OCI-LY7 (cell line): ENCODE data around the gene LSAMP. TPM values are rescaled to one million over a fixed set of nuclear protein-coding genes. Genes with fewer than 3 reads are reported as not detected.

Experiments used
- BruUV-seq: library from RNA; stranded (reverse); fragments of 400-500 nt; replicated peaks from 2 replicates; lab custom pipeline; 2021; lab: Mats Ljungman, UMichigan
- CTCF ChIA-PET: fragments of 300-600 bp; sonication (Branson Sonifier 250); formaldehyde crosslinking; loops from one replicate; lab custom pipeline; 2022; ENCODE audit warnings: antibody characterized with exemption; ENCODE audit not compliant: unreplicated experiment; lab: Charles Lee
- POLR2A ChIA-PET: fragments of 300-600 bp; sonication (Branson Sonifier 250); formaldehyde crosslinking; loops from one replicate; lab custom pipeline; 2022; ENCODE audit warnings: antibody characterized with exemption; lab: Charles Lee
- DNase-seq: peaks from one replicate; pipeline ENCODE4 v3.0.0-alpha.2; 2015; ENCODE audit warnings: low spot score
- H2AFZ ChIP-seq: fragments of 200-600 bp; sonication (generic), shearing (Covaris generic); 2 replicates; pipeline ENCODE4 v1.6.1; 2014; ENCODE audit warnings: mild to moderate bottlenecking, antibody characterized with exemption, low read length, moderate library complexity
- H3K27ac ChIP-seq: fragments of 200-600 bp; sonication (generic); 2 replicates; pipeline ENCODE4 v1.5.1; 2014; ENCODE audit warnings: mixed run types, low read depth, mild to moderate bottlenecking, moderate library complexity, low read length, inconsistent platforms; ENCODE audit not compliant: poor library complexity, severe bottlenecking
- H3K36me3 ChIP-seq: fragments of 200-600 bp; sonication (generic); 2 replicates; pipeline ENCODE4 v1.6.1; 2014; ENCODE audit warnings: mild to moderate bottlenecking, antibody characterized with exemption, low read length, moderate library complexity, mixed read lengths; ENCODE audit not compliant: insufficient read depth
- H3K4me1 ChIP-seq: fragments of 200-600 bp; sonication (generic); 2 replicates; pipeline ENCODE4 v1.5.1; 2014; ENCODE audit warnings: mild to moderate bottlenecking, low read length; ENCODE audit not compliant: insufficient read depth, poor library complexity, severe bottlenecking
- H3K4me2 ChIP-seq: fragments of 200-600 bp; sonication (generic); 2 replicates; pipeline ENCODE4 v1.6.1; 2014; ENCODE audit warnings: mild to moderate bottlenecking, low read length
- H3K4me3 ChIP-seq: fragments of 200-600 bp; sonication (generic); 2 replicates; pipeline ENCODE4 v1.5.1; 2014; ENCODE audit warnings: mild to moderate bottlenecking, low read depth, low read length; ENCODE audit not compliant: poor library complexity, severe bottlenecking
- H3K79me2 ChIP-seq: fragments of 200-600 bp; sonication (generic); 2 replicates; pipeline ENCODE4 v1.6.1; 2016; ENCODE audit warnings: low read depth, mild to moderate bottlenecking, low read length, moderate library complexity, mixed read lengths; ENCODE audit not compliant: insufficient read depth
- H3K9me2 ChIP-seq: fragments of 200-600 bp; sonication (generic); 2 replicates; pipeline ENCODE4 v1.6.1; 2016; ENCODE audit warnings: mild to moderate bottlenecking, low read length, mixed read lengths; ENCODE audit not compliant: insufficient read depth
- H3K9me3 ChIP-seq: fragments of 200-600 bp; sonication (generic); 2 replicates; pipeline ENCODE4 v1.6.1; 2014; ENCODE audit warnings: mild to moderate bottlenecking, mixed run types, low read length, mixed read lengths
- H4K20me1 ChIP-seq: fragments of 200-600 bp; sonication (generic); 2 replicates; pipeline ENCODE4 v1.6.1; 2014; ENCODE audit warnings: mild to moderate bottlenecking, antibody characterized with exemption, low read length, moderate library complexity, mixed read lengths; ENCODE audit not compliant: insufficient read depth
- EZH2phosphoT487 ChIP-seq: fragments of 200-600 bp; sonication (generic); IDR thresholded peaks from 2 replicates; pipeline ENCODE4 v1.6.1; 2018; ENCODE audit warnings: low read depth, borderline replicate concordance, mild to moderate bottlenecking, mixed run types, antibody characterized with exemption, low read length, moderate library complexity, mixed read lengths
- intact Hi-C: fragments of 100-400 bp; cut with micrococcal nuclease; formaldehyde crosslinking; loops from one replicate; pipeline ENCODE4 v1.10.0; 2022; ENCODE audit not compliant: unreplicated experiment
- total RNA-seq, 2 experiments: library from RNA; depleted of rRNA in 1 of 2; stranded (reverse); fragments of >200 nt in 1 of 2; shearing (Covaris generic) in 1 of 2; gene quantifications; 2 replicates each; pipeline ENCODE4 v1.2.3, GENCODE V29; 2014 to 2022
- TF ChIP-seq, protein P1 (sequence below): fragments of 200-600 bp; sonication (generic); conservative IDR thresholded peaks from 2 replicates; pipeline ENCODE4 v1.5.1; 2014; ENCODE audit warnings: mild to moderate bottlenecking, antibody characterized with exemption, low read length, moderate library complexity, mixed read lengths

The LSAMP gene
- total RNA-seq, 2 experiments from 2014 or later: 1.4 TPM; not detected in 1

- Histone ChIP-seq H3K27ac (no peak overlapping the region), H3K4me2 (no peak overlapping the region), H3K4me1 (no peaks in the 10 kb centered on the region), H3K9me3 (no peaks in the 10 kb centered on the region), H3K79me2 (no peaks in the 10 kb centered on the region), H2AFZ (no peak overlapping the region), H3K4me3 (no peak overlapping the region), H3K36me3 (no peaks in the 10 kb centered on the region), H4K20me1 (no peaks in the 10 kb centered on the region), H3K9me2 (no peaks in the 10 kb centered on the region)
- CTCF ChIA-PET: no interaction called here
- DNase-seq: no peak
- intact Hi-C loops: no loop called here
- POLR2A ChIA-PET: no interaction called here
- no TSS peak for BruUV-seq
- TF ChIP-seq, protein P1, sequence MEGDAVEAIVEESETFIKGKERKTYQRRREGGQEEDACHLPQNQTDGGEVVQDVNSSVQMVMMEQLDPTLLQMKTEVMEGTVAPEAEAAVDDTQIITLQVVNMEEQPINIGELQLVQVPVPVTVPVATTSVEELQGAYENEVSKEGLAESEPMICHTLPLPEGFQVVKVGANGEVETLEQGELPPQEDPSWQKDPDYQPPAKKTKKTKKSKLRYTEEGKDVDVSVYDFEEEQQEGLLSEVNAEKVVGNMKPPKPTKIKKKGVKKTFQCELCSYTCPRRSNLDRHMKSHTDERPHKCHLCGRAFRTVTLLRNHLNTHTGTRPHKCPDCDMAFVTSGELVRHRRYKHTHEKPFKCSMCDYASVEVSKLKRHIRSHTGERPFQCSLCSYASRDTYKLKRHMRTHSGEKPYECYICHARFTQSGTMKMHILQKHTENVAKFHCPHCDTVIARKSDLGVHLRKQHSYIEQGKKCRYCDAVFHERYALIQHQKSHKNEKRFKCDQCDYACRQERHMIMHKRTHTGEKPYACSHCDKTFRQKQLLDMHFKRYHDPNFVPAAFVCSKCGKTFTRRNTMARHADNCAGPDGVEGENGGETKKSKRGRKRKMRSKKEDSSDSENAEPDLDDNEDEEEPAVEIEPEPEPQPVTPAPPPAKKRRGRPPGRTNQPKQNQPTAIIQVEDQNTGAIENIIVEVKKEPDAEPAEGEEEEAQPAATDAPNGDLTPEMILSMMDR: no peak
- no peak for TF ChIP-seq EZH2phosphoT487
Observed at GRCh38 chr3:116476691-116477090, 31.4 kb upstream of the LSAMP start.

GRCh38 chr3:116474801-116475200 is 29.5 kb upstream of the LSAMP start:
- no peak for TF ChIP-seq EZH2phosphoT487
- TF ChIP-seq, protein P1: no peak
- H3K79me2 ChIP-seq: no peaks in the 10 kb centered on the region
- H3K36me3 ChIP-seq: no peaks in the 10 kb centered on the region
- ChIA-PET CTCF (no interaction called here), POLR2A (interaction anchor here (0.6 kb wide), 1 partner anchor 28 kb away, joined by 3 read pairs; no protein-coding TSS in a partner anchor)
- H3K4me2 ChIP-seq: no peak overlapping the region
- H3K9me2 ChIP-seq: no peaks in the 10 kb centered on the region
- no peaks in the 10 kb centered on the region for H4K20me1 ChIP-seq
- intact Hi-C loops: no loop called here
- H2AFZ ChIP-seq: no peak overlapping the region
- DNase-seq: no peak
- H3K27ac ChIP-seq: no peak overlapping the region
- no peaks in the 10 kb centered on the region for H3K9me3 ChIP-seq
- H3K4me1 ChIP-seq: no peaks in the 10 kb centered on the region
- no peak overlapping the region for H3K4me3 ChIP-seq
- BruUV-seq: no TSS peak

DNA sequence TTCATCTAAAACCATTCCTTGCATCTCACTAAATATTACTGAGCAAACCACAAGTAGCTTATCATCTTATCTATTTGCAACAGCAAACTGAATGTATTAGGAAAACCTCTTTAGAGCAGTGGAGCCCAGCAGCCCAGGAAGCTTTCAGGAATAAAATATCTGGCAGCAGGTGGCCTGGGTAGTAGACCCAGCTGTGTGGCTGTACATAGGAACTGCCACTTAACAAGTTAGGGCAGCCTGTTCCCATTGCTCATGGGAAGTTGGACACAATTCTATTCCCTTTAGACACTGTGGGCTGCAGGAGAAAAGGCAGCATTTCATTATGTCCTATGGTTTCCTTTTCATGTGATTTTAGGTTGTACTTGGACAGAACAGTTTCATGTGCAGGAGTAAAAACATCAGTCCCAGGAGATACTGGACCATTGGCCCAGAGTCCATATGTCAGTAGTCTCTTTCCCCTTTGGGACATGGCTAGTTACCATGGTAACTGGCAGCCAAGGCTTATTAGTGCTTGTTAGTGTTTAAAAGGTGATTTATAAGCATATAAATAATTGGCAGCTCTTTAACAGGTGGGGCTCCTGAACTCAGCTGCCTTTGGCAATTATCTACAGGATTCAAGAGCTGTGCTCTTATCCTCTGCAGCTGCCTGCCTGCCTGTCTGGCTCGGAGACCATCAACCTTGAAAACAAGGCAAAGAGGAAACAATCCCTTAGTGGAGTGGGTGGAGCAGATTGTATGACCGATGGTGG is 28.9 kb upstream of the LSAMP start:
- CTCF ChIA-PET: no interaction called here

More for the DNA sequence above, 28.9 kb upstream of the LSAMP start:
- BruUV-seq: no TSS peak
- H3K79me2 ChIP-seq: no peaks in the 10 kb centered on the region
- TF ChIP-seq EZH2phosphoT487: no peak
- TF ChIP-seq, protein P1: no peak
- no peaks in the 10 kb centered on the region for H3K4me1 ChIP-seq
- no peaks in the 10 kb centered on the region for H3K9me3 ChIP-seq
- POLR2A ChIA-PET: no interaction called here
- H2AFZ ChIP-seq: no peak overlapping the region
- H3K27ac ChIP-seq: no peak overlapping the region
- no peak overlapping the region for H3K4me2 ChIP-seq
- H3K4me3 ChIP-seq: no peak overlapping the region
- H3K36me3 ChIP-seq: no peaks in the 10 kb centered on the region
- H4K20me1 ChIP-seq: no peaks in the 10 kb centered on the region
- no peak for DNase-seq
- no peaks in the 10 kb centered on the region for H3K9me2 ChIP-seq
- intact Hi-C loops: no loop called here
